HepG2 (cell line): ENCODE data around the gene CUEDC2. TPM values are rescaled to one million over a fixed set of nuclear protein-coding genes. Genes with fewer than 3 reads are reported as not detected.

Experiments used
- ATAC-seq: fragments of 200-7000 bp; cut with Tn5 transposase; 3 replicates; pipeline ENCODE4 v1.9.1; 2020; ENCODE audit warnings: mild to moderate bottlenecking, moderate library complexity
- BruUV-seq: library from RNA; stranded (reverse); fragments of 400-500 nt; replicated peaks from 2 replicates; lab custom pipeline; 2021; lab: Mats Ljungman, UMichigan
- CTCF ChIA-PET: fragments of 300-600 bp; formaldehyde crosslinking; extraction: SDS; loops from one replicate; lab custom pipeline; 2021; ENCODE audit warnings: low total read pairs, inconsistent platforms, low intra/inter-chr PET ratio; lab: Yijun Ruan, JAX
- POLR2A ChIA-PET: fragments of 350-600 bp; sonication (Branson Sonifier 250); formaldehyde crosslinking; loops from one replicate; lab custom pipeline; 2020; ENCODE audit warnings: antibody characterized with exemption, inconsistent platforms; lab: Yijun Ruan, JAX
- DNase-seq: peaks from one replicate; pipeline ENCODE4 v3.0.0-alpha.2; 2015; ENCODE audit warnings: low spot score
- FAIRE-seq: peaks from 3 replicates; lab custom pipeline; 2011; peaks lifted over from hg19 to GRCh38; lab: Jason Lieb, UNC
- H2AFZ ChIP-seq: one replicate; pipeline ENCODE4 v1.6.1; 2011; ENCODE audit warnings: low read length, inconsistent platforms
- H3K27ac ChIP-seq: fragments of 300-600 bp; 3 replicates; pipeline ENCODE4 v1.8.0; 2011; ENCODE audit warnings: mixed run types, mild to moderate bottlenecking, mixed read lengths, low read length, inconsistent platforms; ENCODE audit not compliant: insufficient read depth; ENCODE audit errors: extremely low read length
- H3K27me3 ChIP-seq, 2 experiments: fragments of 200-600 bp in 1 of 2; 2 replicates in 1 of 2; 3 replicates in 1 of 2; pipeline versions ENCODE4 v1.6.0 to v1.8.0; 2011; ENCODE audit warnings: low read length in 2 of 2, mild to moderate bottlenecking in 2 of 2, moderate library complexity in 2 of 2, inconsistent platforms in 1 of 2; ENCODE audit not compliant: insufficient read depth in 2 of 2, control insufficient read depth in 1 of 2
- H3K36me3 ChIP-seq, 2 experiments: fragments of 200-600 bp in 1 of 2; replicated peaks in 1 of 2; 2 replicates in 1 of 2; 3 replicates in 1 of 2; pipeline versions ENCODE4 v1.5.1 to v1.8.0; 2011; ENCODE audit warnings: low read length in 2 of 2, inconsistent platforms in 1 of 2; ENCODE audit not compliant: insufficient read depth in 2 of 2, control insufficient read depth in 1 of 2
- H3K4me1 ChIP-seq: 2 replicates; pipeline ENCODE4 v1.5.1; 2012; ENCODE audit warnings: low read length, inconsistent platforms; ENCODE audit not compliant: insufficient read depth
- H3K4me2 ChIP-seq: 2 replicates; pipeline ENCODE4 v1.6.0; 2011; ENCODE audit warnings: low read depth, low read length, inconsistent platforms
- H3K4me3 ChIP-seq, 3 experiments: fragments of 200-600 bp in 1 of 3; sonication (generic), shearing (Covaris generic) in 1 of 3; replicated peaks in 1 of 3; 2 replicates each; pipeline ENCODE4 v1.5.1; 2011 to 2016; ENCODE audit warnings: low read length in 3 of 3, inconsistent platforms in 2 of 3, low read depth in 2 of 3, mild to moderate bottlenecking in 2 of 3, control low read depth in 1 of 3, mixed read lengths in 1 of 3; ENCODE audit not compliant: insufficient read depth in 1 of 3
- H3K79me2 ChIP-seq: one replicate; pipeline ENCODE4 v1.6.1; 2011; ENCODE audit warnings: low read length, inconsistent platforms; ENCODE audit not compliant: insufficient read depth
- H3K9ac ChIP-seq: 2 replicates; pipeline ENCODE4 v1.6.0; 2011; ENCODE audit warnings: mild to moderate bottlenecking, low read depth, low read length, inconsistent platforms; ENCODE audit not compliant: insufficient read depth
- H3K9me3 ChIP-seq: 2 replicates; pipeline ENCODE4 v1.5.1; 2012; ENCODE audit warnings: mild to moderate bottlenecking, low read length
- H4K20me1 ChIP-seq: 2 replicates; pipeline ENCODE4 v1.6.0; 2011; ENCODE audit warnings: inconsistent platforms, mild to moderate bottlenecking, low read length, moderate library complexity; ENCODE audit not compliant: insufficient read depth
- AGO2 ChIP-seq: fragments of 200-400 bp; formaldehyde crosslinking; optimal IDR thresholded peaks from 2 replicates; pipeline ENCODE3; 2017; ENCODE audit warnings: mild to moderate bottlenecking, low read depth, low read length, moderate library complexity
- HOMEZ ChIP-seq: IDR thresholded peaks from 2 replicates; pipeline ENCODE4 v1.6.1; 2016; ENCODE audit warnings: low read depth
- POLR2G ChIP-seq: fragments of 200-400 bp; formaldehyde crosslinking; IDR thresholded peaks from 2 replicates; pipeline ENCODE4 v1.6.1; 2018; ENCODE audit warnings: mild to moderate bottlenecking, low read depth, low read length, moderate library complexity
- TBX3 ChIP-seq: fragments of 450-650 bp; IDR thresholded peaks from 2 replicates; pipeline ENCODE4 v1.6.1; 2017; ENCODE audit warnings: antibody characterized with exemption, mild to moderate bottlenecking, inconsistent platforms, borderline replicate concordance
- ZHX1 ChIP-seq: sonication (generic); formaldehyde crosslinking; IDR thresholded peaks from 2 replicates; pipeline ENCODE4 v1.8.1; 2022; ENCODE audit warnings: low read depth, mild to moderate bottlenecking, missing genetic modification reagents
- WGBS: methylation state at CpG from one replicate; pipeline ENCODE4 v1.1.6; 2017; ENCODE audit warnings: low lambda C conversion rate; 5-methylcytosine and 5-hydroxymethylcytosine counted together
- in situ Hi-C: cut with HindIII; loops from 2 replicates; pipeline ENCODE4 v1.10.0; 2017; ENCODE audit warnings: low pct_unique_long_range_greater_than_20kb; ENCODE audit not compliant: extremely low pct_ligation_motif_present
- intact Hi-C: fragments of 100-400 bp; cut with micrococcal nuclease; formaldehyde crosslinking; loops from one replicate; pipeline ENCODE4 v1.10.0; 2022; ENCODE audit not compliant: unreplicated experiment
- polyA plus RNA-seq, 8 experiments: library from polyadenylated mRNA; depleted of rRNA in 3 of 8; stranded (reverse) in 7 of 8; unstranded in 1 of 8; fragments of >200 nt; fragmentation: Illumina TruSeq in 4 of 8; extraction: Trizol in 4 of 8; gene quantifications; 2 replicates each; pipeline versions ENCODE4 v1.2.1 to v1.2.3, GENCODE V29; 2011 to 2016; ENCODE audit warnings: low read depth in 4 of 8, missing spikeins in 1 of 8, mixed read lengths in 1 of 8; ENCODE audit not compliant: insufficient read depth in 1 of 8
- total RNA-seq, 5 experiments: library from RNA; depleted of rRNA; stranded (reverse); fragments of >200 nt; fragmentation: Illumina TruSeq; extraction: Trizol; gene quantifications; 2 replicates each; pipeline ENCODE4 v1.2.3, GENCODE V29; 2016; ENCODE audit warnings: low read depth in 1 of 5

Gene CUEDC2
- total and polyA plus RNA-seq, 2 of the 13 experiments (the other 11 are each of a cell fraction or from before 2014, with no cell fraction given), result 13.1 to 18.4 TPM

GRCh38 chr10:102476466-102477141 lies 44.2 kb upstream of the CUEDC2 start:
- ChIA-PET POLR2A (interaction anchor here (1.5 kb wide), 1 partner anchor 13 kb away, joined by 3 read pairs; no protein-coding TSS in a partner anchor), CTCF (no interaction called here)
- intact Hi-C loops (loop anchor here (5.0 kb wide), 1 partner anchor 54 kb away; the partner anchor contains the start of gene FBXL15), in situ Hi-C loops (loop anchor here (10.0 kb wide), 1 partner anchor 72 kb away; no protein-coding TSS in a partner anchor)
- Histone ChIP-seq H3K9ac (no peak overlapping the region), H3K9me3 (no peaks in the 10 kb centered on the region), H4K20me1 (no peaks in the 10 kb centered on the region), H3K4me3 (no peak overlapping the region), H3K4me2 (no peak overlapping the region), H3K27ac (no peak overlapping the region), H2AFZ (no peak overlapping the region), H3K4me1 (no peaks in the 10 kb centered on the region), H3K79me2 (no peaks in the 10 kb centered on the region), H3K27me3 (no peaks in the 10 kb centered on the region), H3K36me3 (peaks cover 8 to 14% of the 10 kb centered on the region in 2 experiments; a peak in 4 of 5 replicates)
- ATAC-seq, result no peak
- FAIRE-seq, result no peak
- peak; percentile 30 for TF ChIP-seq AGO2
- TF ChIP-seq POLR2G, result peak; percentile 20
- no peak for TF ChIP-seq HOMEZ (CRISPR knock-in tag)
- DNase-seq, result no peak
- 80% methylated on average over 6 of the region's 9 CpGs for WGBS
- BruUV-seq, result no TSS peak

GRCh38 chr10:102475451-102476040 lies 43.2 kb upstream of the CUEDC2 start:
- in situ Hi-C loops, result loop anchor here (10.0 kb wide), 1 partner anchor 71 kb away; no protein-coding TSS in a partner anchor
- intact Hi-C loops, result loop anchor here (2.0 to 5.0 kb wide), 2 partner anchors 27 to 53 kb away; partner anchors contain the start of gene FBXL15
- Histone ChIP-seq H3K9ac (no peak overlapping the region), H2AFZ (no peak overlapping the region), H3K4me3 (no peak overlapping the region), H3K9me3 (no peaks in the 10 kb centered on the region), H4K20me1 (no peaks in the 10 kb centered on the region), H3K36me3 (peaks cover 3% of the 10 kb centered on the region in 2 experiments; a peak in 2 of 5 replicates), H3K4me2 (no peak overlapping the region), H3K27ac (no peak overlapping the region), H3K79me2 (no peaks in the 10 kb centered on the region), H3K27me3 (no peaks in the 10 kb centered on the region), H3K4me1 (no peaks in the 10 kb centered on the region)
- DNase-seq, result no peak
- no TSS peak for BruUV-seq
- CTCF ChIA-PET, result no interaction called here
- TF ChIP-seq TBX3 (no peak), AGO2 (peak; percentile 64), ZHX1 (no peak)
- WGBS, result 98% methylated on average over 9 of the region's 9 CpGs
- POLR2A ChIA-PET, result interaction anchor here (1.7 kb wide), 1 partner anchor 12 kb away, joined by 3 read pairs; no protein-coding TSS in a partner anchor
- no peak for ATAC-seq
- no peak for FAIRE-seq
